GM12878 (cell line): Measurements from ENCODE around the gene PPP1CA. TPM values are rescaled to one million over a fixed set of nuclear protein-coding genes. Genes with fewer than 3 reads are reported as not detected.

Experiments used
- ATAC-seq: fragments of 200-7000 bp; cut with Tn5 transposase; 3 replicates; pipeline ENCODE4 v1.9.1; 2020; ENCODE audit warnings: mild to moderate bottlenecking, moderate library complexity
- BruUV-seq: library from RNA; stranded (reverse); fragments of 400-500 nt; replicated peaks from 2 replicates; lab custom pipeline; 2021; lab: Mats Ljungman, UMichigan
- CTCF ChIA-PET: fragments of 300-600 bp; sonication (Branson Sonifier 250); formaldehyde crosslinking; extraction: SDS; loops from one replicate; lab custom pipeline; 2021; ENCODE audit warnings: inconsistent platforms; lab: Yijun Ruan, JAX
- POLR2A ChIA-PET: fragments of 350-600 bp; formaldehyde crosslinking; extraction: SDS; loops from one replicate; lab custom pipeline; 2021; ENCODE audit warnings: inconsistent platforms; lab: Charles Lee
- RAD21 ChIA-PET: fragments of 300-600 bp; sonication (Branson Sonifier 250); formaldehyde crosslinking; loops from one replicate; lab custom pipeline; 2023; ENCODE audit warnings: antibody characterized with exemption; ENCODE audit not compliant: unreplicated experiment; lab: Charles Lee
- SMC1A ChIA-PET: fragments of 300-600 bp; sonication (Branson Sonifier 250); formaldehyde crosslinking; loops from one replicate; lab custom pipeline; 2023; ENCODE audit not compliant: unreplicated experiment, uncharacterized antibody; lab: Charles Lee
- DNase-seq: peaks from one replicate; pipeline ENCODE4 v3.0.0-alpha.2; 2011; ENCODE audit warnings: low read depth, low spot score
- FAIRE-seq: peaks from 3 replicates; lab custom pipeline; 2011; peaks lifted over from hg19 to GRCh38; lab: Jason Lieb, UNC
- H2AFZ ChIP-seq: 2 replicates; pipeline ENCODE4 v1.6.0; 2011; ENCODE audit warnings: low read depth, low read length, control low read depth; ENCODE audit not compliant: control insufficient read depth
- H3K27ac ChIP-seq: 2 replicates; pipeline ENCODE4 v1.5.1; 2011; ENCODE audit warnings: control low read depth; ENCODE audit not compliant: control insufficient read depth, insufficient read depth
- H3K27me3 ChIP-seq, 2 experiments: replicated peaks in 1 of 2; 2 replicates each; pipeline versions ENCODE4 v1.6.0 to v1.6.1; 2011; ENCODE audit warnings: low read length in 1 of 2; ENCODE audit not compliant: control insufficient read depth in 2 of 2, insufficient read depth in 2 of 2
- H3K36me3 ChIP-seq, 2 experiments: 2 replicates each; pipeline ENCODE4 v1.5.1; 2011; ENCODE audit warnings: low read length in 1 of 2; ENCODE audit not compliant: control insufficient read depth in 2 of 2, insufficient read depth in 2 of 2
- H3K4me1 ChIP-seq: 2 replicates; pipeline ENCODE4 v1.6.1; 2011; ENCODE audit warnings: mild to moderate bottlenecking, low read length, moderate library complexity, mixed read lengths; ENCODE audit not compliant: control insufficient read depth, insufficient read depth
- H3K4me2 ChIP-seq: 2 replicates; pipeline ENCODE4 v1.6.0; 2011; ENCODE audit warnings: control low read depth; ENCODE audit not compliant: control insufficient read depth, insufficient read depth
- H3K4me3 ChIP-seq: fragments of 200-600 bp; sonication (generic); 2 replicates; pipeline ENCODE4 v1.5.1; 2016
- H3K79me2 ChIP-seq: 2 replicates; pipeline ENCODE4 v1.6.0; 2011; ENCODE audit warnings: low read length; ENCODE audit not compliant: control insufficient read depth, insufficient read depth
- H3K9ac ChIP-seq: 2 replicates; pipeline ENCODE4 v1.8.0; 2011; ENCODE audit warnings: low read length, control low read depth, mixed read lengths; ENCODE audit not compliant: control insufficient read depth, insufficient read depth
- H3K9me3 ChIP-seq: replicated peaks from 3 replicates; pipeline ENCODE4 v1.5.1; 2011; ENCODE audit warnings: mild to moderate bottlenecking, low read length; ENCODE audit not compliant: control insufficient read depth, insufficient read depth
- H4K20me1 ChIP-seq: 2 replicates; pipeline ENCODE4 v1.6.0; 2011; ENCODE audit not compliant: control insufficient read depth, insufficient read depth
- BCL11A ChIP-seq: IDR thresholded peaks from 2 replicates; pipeline ENCODE4 v1.6.1; 2011; ENCODE audit warnings: low read depth, low read length
- CREM ChIP-seq: IDR thresholded peaks from 2 replicates; pipeline ENCODE4 v1.6.1; 2014; ENCODE audit warnings: antibody characterized with exemption, low read depth
- NKRF ChIP-seq: fragments of 450-650 bp; conservative IDR thresholded peaks from 2 replicates; pipeline ENCODE4 v1.6.1; 2017; ENCODE audit warnings: mild to moderate bottlenecking, moderate library complexity
- NRF1 ChIP-seq: conservative IDR thresholded peaks from 2 replicates; pipeline ENCODE4 v1.6.1; 2011; ENCODE audit warnings: mild to moderate bottlenecking, low read depth, low read length, improper control_type of control experiment
- SKIL ChIP-seq: fragments of 450-650 bp; IDR thresholded peaks from 2 replicates; pipeline ENCODE4 v1.6.1; 2017; ENCODE audit warnings: mild to moderate bottlenecking, low read depth, inconsistent platforms; ENCODE audit not compliant: poor library complexity, severe bottlenecking
- SMC3 ChIP-seq: IDR thresholded peaks from 2 replicates; pipeline ENCODE4 v1.6.1; 2011; ENCODE audit warnings: low read length, improper control_type of control experiment, borderline replicate concordance
- STAT1 ChIP-seq: fragments of 450-650 bp; conservative IDR thresholded peaks from 2 replicates; pipeline ENCODE4 v1.6.1; 2014; ENCODE audit warnings: antibody characterized with exemption, mild to moderate bottlenecking
- USF1 ChIP-seq: IDR thresholded peaks from 2 replicates; pipeline ENCODE4 v1.6.1; 2011; ENCODE audit warnings: borderline replicate concordance, low read depth, mild to moderate bottlenecking, moderate library complexity, mixed read lengths, low read length; ENCODE audit not compliant: insufficient read depth; ENCODE audit errors: extremely low read length
- ZNF207 ChIP-seq: fragments of 450-650 bp; IDR thresholded peaks from 2 replicates; pipeline ENCODE4 v1.6.1; 2014; ENCODE audit warnings: antibody characterized with exemption, mild to moderate bottlenecking, borderline replicate concordance
- WGBS: methylation state at CpG from one replicate; pipeline ENCODE4 v1.1.6; 2016; ENCODE audit warnings: low lambda C conversion rate; ENCODE audit not compliant: insufficient replicate concordance, insufficient coverage; ENCODE audit errors: missing lambda C conversion rate; 5-methylcytosine and 5-hydroxymethylcytosine counted together
- in situ Hi-C: fragments of 300-500 bp; cut with MboI; formaldehyde crosslinking; loops from 9 replicates; pipeline ENCODE4 v1.14.3; 2018; ENCODE audit warnings: mixed read lengths
- intact Hi-C: fragments of 100-400 bp; cut with micrococcal nuclease; formaldehyde crosslinking; loops from one replicate; pipeline ENCODE4 v1.14.2; 2022; ENCODE audit not compliant: unreplicated experiment
- polyA plus RNA-seq, 11 experiments: library from polyadenylated mRNA; depleted of rRNA in 4 of 11; unstranded in 6 of 11; stranded (reverse) in 5 of 11; fragments of >200 nt; fragmentation: Nextera tagmentation in 4 of 11; fragmentation: Illumina TruSeq in 1 of 11; extraction: Ambion mirVana in 4 of 11; extraction: Trizol in 1 of 11; gene quantifications; 1 replicate in 1 of 11; 2 replicates in 10 of 11; pipeline versions ENCODE4 v1.2.1 to v1.2.3, GENCODE V29; 2011 to 2016; ENCODE audit warnings: inconsistent platforms in 2 of 11, missing spikeins in 2 of 11, low read depth in 1 of 11
- total RNA-seq, 4 experiments: library from RNA; depleted of rRNA in 3 of 4; stranded (reverse); fragments of >200 nt in 3 of 4; fragmentation: Illumina TruSeq in 1 of 4; extraction: Trizol in 1 of 4; gene quantifications; 2 replicates each; pipeline versions ENCODE4 v1.2.1 to v1.2.3, GENCODE V29; 2013 to 2021

PPP1CA gene
- total and polyA plus RNA-seq, 10 of the 15 experiments (the other 5 are each of a cell fraction or from before 2014, with no cell fraction given): 26.4 to 458 (median 240) TPM

- TF ChIP-seq USF1 (no peak), STAT1 (no peak), BCL11A (no peak)
Observed at GRCh38 chr11:67369801-67370284, 31.8 kb downstream of the PPP1CA start (continued).

- Histone ChIP-seq H3K27ac (no peak overlapping the region), H2AFZ (no peak overlapping the region), H3K4me2 (no peak overlapping the region), H4K20me1 (peaks cover 8% of the 10 kb centered on the region; the same call in 1 of the 2 replicates), H3K36me3 (no peaks in the 10 kb centered on the region), H3K4me1 (peaks cover 25% of the 10 kb centered on the region), H3K4me3 (no peak overlapping the region), H3K9me3 (no peaks in the 10 kb centered on the region), H3K79me2 (no peaks in the 10 kb centered on the region), H3K9ac (no peak overlapping the region), H3K27me3 (peaks cover 1 to 4% of the 10 kb centered on the region in 2 experiments; a peak in 3 of 4 replicates)
- in situ Hi-C loops: no loop called here
- 72% methylated on average over 8 of the region's 8 CpGs for WGBS
- DNase-seq (no peak), FAIRE-seq (no peak), ATAC-seq (no peak)
- RAD21 ChIA-PET: interaction anchor here (0.6 to 6.5 kb wide), 6 partner anchors 9 to 48 kb away, joined by 3 to 122 read pairs (median 4); partner anchors contain the start of genes POLD4 and TBC1D10C
- CTCF ChIA-PET: interaction anchor here (1.4 to 26.2 kb wide), 4 partner anchors 8 to 101 kb away, joined by 4 to 1301 read pairs (median 671); partner anchors contain the start of genes CLCF1, POLD4 and RAD9A
- BruUV-seq: no TSS peak
- POLR2A ChIA-PET: interaction anchor here (0.5 to 5.1 kb wide), 5 partner anchors 10 to 119 kb away, joined by 3 to 42 read pairs (median 3); partner anchors contain the start of genes POLD4 and RPS6KB2
- TF ChIP-seq NRF1 (no peak), NKRF (no peak), CREM (no peak), ZNF207 (no peak), SKIL (no peak), SMC3 (no peak)
- SMC1A ChIA-PET: interaction anchor here (1.0 to 21.3 kb wide), 3 partner anchors 9 to 13 kb away, joined by 3 to 646 read pairs (median 49); partner anchors contain the start of gene POLD4
- intact Hi-C loops: no loop called here
Observed at GRCh38 chr11:67369275-67369674, 32.4 kb downstream of the PPP1CA start.
